Amniotic epithelial cell (primary cell): ENCODE data around the gene NCL.
"Not testable (repeated sequence)": the region's sequence is repeated elsewhere in the genome, so short reads cannot be mapped to it uniquely, and the experiment has no call there.

Experiments used
- DNase-seq: peaks from one replicate; pipeline ENCODE4 v3.0.0-alpha.2; 2010; ENCODE audit warnings: low read depth

NCL gene

GRCh38 chr2:231405601-231406367 is 58.5 kb downstream of the NCL start:
- DNase-seq = not testable (repeated sequence)

GRCh38 chr2:231404183-231404578 is 60.1 kb downstream of the NCL start:
- not testable (repeated sequence) for DNase-seq
